ENCODE data around the gene SMIM11.
"Not testable (repeated sequence)": the region's sequence is repeated elsewhere in the genome, so short reads cannot be mapped to it uniquely, and the experiment has no call there.

The SMIM11 gene

DNA sequence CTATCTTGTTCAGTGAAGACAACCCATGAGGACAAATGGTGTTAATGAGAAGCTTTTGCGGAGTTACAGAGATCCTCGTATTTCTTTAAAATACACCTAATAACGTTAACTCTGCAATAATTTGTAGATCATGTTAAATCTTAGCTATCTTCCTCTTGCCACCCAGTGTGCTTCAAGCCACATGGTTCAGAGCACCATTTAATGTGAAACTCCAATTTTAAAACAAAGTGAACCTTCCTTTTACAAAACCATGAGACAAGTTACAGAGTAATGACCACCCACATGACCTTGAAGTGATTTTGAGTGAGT lies 13.2 kb upstream of the SMIM11 start:
- no peak for DNase-seq (ENCODE audit: low read depth in 1 of 2, low spot score in 1 of 2)
- in situ Hi-C loops (cut with HindIII; ENCODE audit: low pct_unique_long_range_greater_than_20kb, low sequenced_read_pairs): no loop called here
- no peak for TF ChIP-seq JUND (IDR thresholded peaks at IDR 0.05; ENCODE audit: low read depth)

DNA sequence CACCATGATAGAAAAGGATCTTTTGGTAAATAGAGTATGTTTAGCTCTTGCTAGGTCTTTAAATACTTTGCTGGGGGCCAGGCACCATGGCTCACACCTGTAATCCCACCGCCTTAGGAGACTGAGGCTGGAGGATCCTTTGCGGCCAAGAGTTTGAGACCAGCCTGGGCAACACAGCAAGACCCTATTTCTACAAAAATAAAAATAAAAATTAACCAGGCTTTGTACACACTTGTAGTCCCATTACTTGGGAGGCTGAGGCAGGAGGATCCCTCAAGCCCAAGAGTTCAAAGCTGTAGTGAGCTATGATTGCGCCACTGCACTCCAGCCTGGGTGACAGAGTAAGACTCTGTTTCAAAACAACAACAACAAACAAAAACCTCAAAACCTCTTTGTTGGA lies 12.6 kb upstream of the SMIM11 start:
- TF ChIP-seq JUND (IDR thresholded peaks at IDR 0.05; ENCODE audit: low read depth): no peak
- no peak for DNase-seq (ENCODE audit: low read depth in 1 of 2, low spot score in 1 of 2)
- in situ Hi-C loops (cut with HindIII; ENCODE audit: low pct_unique_long_range_greater_than_20kb, low sequenced_read_pairs): no loop called here

DNA sequence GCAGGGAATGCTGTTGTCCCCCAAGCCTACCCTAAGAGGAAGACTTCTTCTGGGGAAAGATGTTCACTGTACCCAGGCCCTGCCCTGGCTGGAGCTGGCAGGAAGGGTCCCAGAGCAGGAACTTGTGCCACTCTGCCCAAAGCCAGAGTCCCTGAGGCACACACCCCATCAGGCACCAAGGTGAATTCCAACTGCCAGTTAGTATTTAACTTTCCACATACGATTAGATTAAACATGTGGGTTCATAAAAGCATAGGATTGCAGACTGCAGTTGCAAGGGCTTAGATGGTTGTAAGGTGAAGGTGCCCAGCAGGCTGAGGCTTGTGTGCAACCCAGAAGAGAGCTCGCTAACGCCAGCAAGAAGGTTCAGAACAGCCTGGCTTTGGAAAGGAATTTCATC lies 11.6 kb upstream of the SMIM11 start, which contains the start of gene KCNE2:
KCNE2 (plus strand) TSS at position 274 of the 400 bp plus-strand sequence. CDS start 6,473 bp downstream, outside the sequence.
- DNase-seq (ENCODE audit: low read depth in 1 of 2, low spot score in 1 of 2): peak in 1 of 2 experiments; percentile 27
- no peak for TF ChIP-seq JUND (IDR thresholded peaks at IDR 0.05; ENCODE audit: low read depth)
- in situ Hi-C loops (cut with HindIII; ENCODE audit: low pct_unique_long_range_greater_than_20kb, low sequenced_read_pairs): no loop called here

DNA sequence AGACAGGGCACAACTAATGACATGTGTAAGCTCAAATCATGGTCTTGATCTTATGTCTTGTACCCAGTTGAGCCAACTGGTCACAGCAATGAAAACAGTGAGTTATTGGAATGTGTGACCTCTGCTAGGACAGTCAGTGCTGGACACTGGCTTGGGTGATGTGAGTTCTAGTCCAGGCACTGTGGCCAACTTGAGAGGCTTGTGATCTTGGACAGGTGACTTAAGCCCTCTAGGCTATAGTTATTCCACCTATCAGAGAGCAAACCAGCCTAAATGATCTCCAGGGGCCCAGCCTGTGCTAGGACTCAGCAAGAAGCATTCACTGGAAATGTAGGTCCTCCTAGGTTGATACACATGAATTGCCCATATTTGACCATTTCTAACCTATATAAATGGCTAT lies 10.4 kb upstream of the SMIM11 start:
- in situ Hi-C loops (cut with HindIII; ENCODE audit: low pct_unique_long_range_greater_than_20kb, low sequenced_read_pairs): no loop called here
- TF ChIP-seq JUND (IDR thresholded peaks at IDR 0.05; ENCODE audit: low read depth): no peak
- peak in 1 of 2 experiments; percentile 13 for DNase-seq (ENCODE audit: low read depth in 1 of 2, low spot score in 1 of 2)

DNA sequence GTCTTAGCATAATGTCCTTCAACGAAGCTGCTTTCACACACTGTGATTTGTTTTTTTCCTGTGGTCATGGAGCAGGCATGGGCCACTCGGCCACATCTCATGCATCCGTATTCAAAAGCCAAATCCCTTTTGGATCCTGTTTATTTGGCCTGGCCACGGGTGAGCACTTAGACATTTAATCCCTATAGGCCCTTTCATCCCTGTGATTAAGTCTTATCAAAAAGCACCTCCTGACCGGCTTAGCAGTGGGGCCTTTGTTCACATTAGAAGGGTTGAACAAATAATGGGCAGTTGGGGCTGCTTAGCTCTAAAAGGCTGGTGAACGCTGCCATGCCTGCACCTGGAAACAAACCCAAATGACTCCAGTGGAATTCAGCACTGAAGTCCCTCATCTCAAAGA lies 9.5 kb upstream of the SMIM11 start:
- in situ Hi-C loops (cut with HindIII; ENCODE audit: low pct_unique_long_range_greater_than_20kb, low sequenced_read_pairs): no loop called here
- no peak for TF ChIP-seq JUND (IDR thresholded peaks at IDR 0.05; ENCODE audit: low read depth)
- DNase-seq (ENCODE audit: low read depth in 1 of 2, low spot score in 1 of 2): no peak

DNA sequence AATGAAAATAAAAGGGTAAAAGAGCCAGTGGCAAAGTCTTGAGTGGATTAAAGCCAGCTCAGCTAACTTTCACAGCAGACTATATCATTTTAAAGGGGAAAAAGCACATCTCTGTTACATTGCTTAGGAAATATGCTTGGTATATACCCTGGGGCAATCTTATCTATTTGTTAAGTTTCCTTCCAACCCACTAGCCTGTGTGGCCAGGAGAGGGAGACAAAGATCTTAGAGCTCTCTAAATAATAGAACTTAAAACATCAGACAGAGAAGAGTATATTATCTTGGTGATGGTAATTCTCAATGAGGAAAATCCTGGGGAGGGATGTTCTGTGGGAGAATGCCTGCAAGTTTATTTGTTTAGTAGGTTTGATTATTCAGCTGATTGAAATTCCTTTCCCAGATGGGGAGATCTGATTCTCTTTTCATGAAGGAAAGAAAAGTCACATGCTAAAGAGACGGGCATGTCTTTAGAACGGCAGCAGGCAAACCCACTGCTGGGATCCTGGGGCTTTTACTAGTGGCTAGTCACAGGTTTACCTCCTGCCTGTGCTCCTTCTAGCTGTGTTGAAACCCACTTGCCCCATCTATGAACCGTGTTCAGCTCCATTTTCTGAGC lies 7.9 kb upstream of the SMIM11 start:
- DNase-seq (ENCODE audit: low read depth in 1 of 2, low spot score in 1 of 2): peak in 1 of 2 experiments; percentile 95
- no peak for TF ChIP-seq JUND (IDR thresholded peaks at IDR 0.05; ENCODE audit: low read depth)
- in situ Hi-C loops (cut with HindIII; ENCODE audit: low pct_unique_long_range_greater_than_20kb, low sequenced_read_pairs): no loop called here

DNA sequence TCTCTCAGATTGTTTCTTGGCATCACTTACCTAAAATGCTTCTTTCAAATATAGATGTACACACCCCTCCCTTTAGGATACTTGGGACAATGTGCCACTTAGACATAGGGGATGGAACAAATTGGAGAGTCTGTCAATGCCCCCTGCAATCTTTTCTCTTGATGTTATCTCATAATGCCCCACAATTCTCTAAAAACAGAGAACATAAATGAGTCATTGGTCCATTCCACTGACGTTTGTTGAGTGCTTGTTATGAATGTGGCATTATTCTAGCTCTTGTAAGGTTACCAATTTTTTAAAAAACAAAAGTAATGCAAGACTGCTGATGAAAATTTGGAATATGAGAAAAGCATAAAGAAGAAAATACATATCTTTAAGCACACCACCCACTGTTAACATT lies 5.6 kb upstream of the SMIM11 start:
- in situ Hi-C loops (cut with HindIII; ENCODE audit: low pct_unique_long_range_greater_than_20kb, low sequenced_read_pairs): no loop called here
- no peak for DNase-seq (ENCODE audit: low read depth in 1 of 2, low spot score in 1 of 2)
- TF ChIP-seq JUND (IDR thresholded peaks at IDR 0.05; ENCODE audit: low read depth): no peak

DNA sequence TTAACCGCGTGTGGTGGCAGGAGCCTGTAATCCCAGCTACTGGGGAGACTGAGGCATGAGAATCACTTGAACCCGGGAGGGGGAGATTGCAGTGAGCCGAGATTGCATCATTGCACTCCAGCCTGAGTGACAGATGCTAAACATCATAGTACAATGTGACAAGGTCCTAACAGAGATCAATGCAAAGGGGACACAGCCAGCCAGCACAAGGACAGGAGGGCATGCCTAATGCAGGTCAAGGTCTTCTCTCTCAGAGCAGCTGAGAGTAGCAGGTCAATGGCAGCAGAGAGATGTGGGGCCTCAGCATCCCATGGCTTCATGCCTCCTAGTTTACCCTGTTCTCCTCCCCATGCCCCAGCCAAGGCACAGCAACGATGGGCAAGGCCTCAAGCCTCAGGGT lies 3.0 kb upstream of the SMIM11 start:
- in situ Hi-C loops (cut with HindIII; ENCODE audit: low pct_unique_long_range_greater_than_20kb, low sequenced_read_pairs): no loop called here
- no peak for TF ChIP-seq JUND (IDR thresholded peaks at IDR 0.05; ENCODE audit: low read depth)

DNA sequence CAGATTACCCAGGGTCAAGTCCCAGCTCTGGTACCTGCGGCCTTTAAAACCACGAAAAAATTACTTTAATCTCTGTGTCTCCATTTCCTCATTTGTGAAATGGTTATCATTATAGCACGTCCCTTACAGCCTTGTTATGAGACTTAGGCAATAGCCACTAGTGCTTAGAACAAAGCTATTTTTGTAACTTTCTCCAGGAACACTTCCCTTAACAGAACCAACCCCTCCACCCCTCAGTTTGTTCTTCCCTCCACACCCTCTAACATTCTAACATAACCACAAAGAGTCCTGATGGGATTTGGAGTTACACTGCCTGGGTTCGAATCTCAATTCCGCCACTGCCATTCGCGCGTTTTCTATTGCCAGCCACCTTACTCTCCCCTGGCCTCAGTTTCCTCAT lies 845 bp upstream of the SMIM11 start:
- in situ Hi-C loops (cut with HindIII; ENCODE audit: low pct_unique_long_range_greater_than_20kb, low sequenced_read_pairs); DNase-seq (ENCODE audit: low read depth in 1 of 2, low spot score in 1 of 2): not testable (repeated sequence)

More for the DNA sequence above, 3.0 kb upstream of the SMIM11 start:
- no peak for DNase-seq (ENCODE audit: low read depth in 1 of 2, low spot score in 1 of 2)

DNA sequence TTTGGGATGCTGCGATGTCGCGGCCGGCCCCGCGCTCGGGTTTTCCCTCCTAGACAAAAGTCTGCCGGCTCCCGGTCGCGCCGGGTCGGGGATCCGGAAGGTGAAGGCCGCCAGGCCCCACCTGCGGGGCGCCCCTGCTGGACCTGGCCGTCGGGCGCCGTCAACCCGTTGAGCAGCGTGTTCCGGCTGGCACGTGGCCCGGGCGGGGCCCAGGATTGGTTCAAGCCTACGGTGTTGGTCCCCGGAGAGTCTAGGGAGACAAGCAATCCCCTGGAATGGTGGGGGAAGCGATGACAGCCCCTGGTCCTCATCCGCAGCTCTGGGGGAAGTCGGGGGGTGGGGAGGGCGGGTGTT lies 289 bp downstream of the SMIM11 start:
- DNase-seq (ENCODE audit: low read depth in 1 of 2, low spot score in 1 of 2); in situ Hi-C loops (cut with HindIII; ENCODE audit: low pct_unique_long_range_greater_than_20kb, low sequenced_read_pairs): not testable (repeated sequence)

DNA sequence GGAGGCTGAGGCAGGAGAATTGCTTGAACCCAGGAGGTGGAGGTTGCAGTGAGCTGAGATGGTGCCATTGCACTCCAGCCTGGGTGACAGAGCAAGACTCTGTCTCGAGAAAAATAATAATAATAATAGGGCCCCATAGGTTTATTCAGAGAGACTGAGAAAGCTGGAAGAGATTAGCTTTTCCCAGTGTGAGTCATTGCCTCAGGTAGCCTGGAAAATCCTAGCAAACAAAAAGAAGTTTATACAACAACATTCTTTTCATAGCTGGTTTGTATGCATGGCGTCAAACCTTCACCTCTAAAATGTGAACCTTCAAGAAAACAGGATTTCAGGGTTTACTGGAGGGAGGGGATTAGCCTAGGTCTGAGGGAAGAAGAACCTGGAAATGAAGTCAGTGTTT lies 7.8 kb downstream of the SMIM11 start:
- in situ Hi-C loops (cut with HindIII; ENCODE audit: low pct_unique_long_range_greater_than_20kb, low sequenced_read_pairs); DNase-seq (ENCODE audit: low read depth in 1 of 2, low spot score in 1 of 2): not testable (repeated sequence)

DNA sequence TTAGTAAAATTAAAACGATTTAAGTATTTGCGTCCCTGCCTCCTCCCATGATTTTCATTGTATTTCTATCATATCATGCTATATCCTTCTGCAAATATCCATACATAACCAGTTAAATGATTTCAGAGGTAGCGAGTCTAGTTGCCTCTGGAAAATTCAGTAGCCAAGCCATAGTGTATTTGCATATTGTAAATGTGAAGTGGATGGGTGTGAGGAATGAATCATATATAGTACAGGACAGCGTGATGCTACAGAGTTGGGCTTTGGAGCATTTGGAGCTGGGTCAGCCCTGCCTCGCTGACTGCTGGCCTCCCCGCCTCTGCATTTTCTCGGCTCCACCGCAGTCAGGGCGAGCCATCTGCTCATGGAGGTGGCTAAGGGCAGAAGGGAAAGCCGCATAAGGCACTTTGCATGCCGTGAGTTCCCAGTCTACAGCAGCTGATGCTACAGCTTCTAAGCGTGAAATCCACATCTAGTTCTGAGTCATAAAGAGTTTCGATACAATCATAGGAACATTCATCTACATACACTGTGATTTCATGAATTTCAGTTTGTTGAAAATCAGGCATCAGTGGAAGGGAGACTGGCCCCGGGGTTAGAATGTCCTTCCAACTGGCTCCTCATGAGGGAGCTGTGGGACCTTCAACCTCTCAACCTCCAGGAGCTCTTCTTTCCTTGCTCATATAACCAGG lies 8.6 kb downstream of the SMIM11 start:
- not testable (repeated sequence) for DNase-seq (ENCODE audit: low read depth in 1 of 2, low spot score in 1 of 2)

DNA sequence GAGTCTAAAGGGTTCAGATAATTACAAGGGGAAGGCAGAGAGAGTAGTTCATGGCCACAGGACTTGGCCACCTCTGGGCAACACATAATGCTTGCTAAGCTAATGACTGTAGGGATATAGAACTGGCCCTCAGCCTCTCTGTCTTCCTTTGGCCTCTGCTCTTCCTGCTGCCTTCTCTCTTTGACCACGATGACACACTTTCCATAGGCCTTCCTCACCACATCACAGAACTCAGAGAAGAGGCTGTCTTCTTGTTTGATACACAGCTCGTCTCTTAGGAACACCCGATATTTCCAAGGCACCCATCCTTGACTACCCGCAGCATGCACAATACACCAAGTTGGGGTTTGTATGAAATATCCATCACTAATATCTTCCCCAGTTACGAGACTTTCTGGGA lies 25.2 kb downstream of the SMIM11 start:
- in situ Hi-C loops (cut with HindIII; ENCODE audit: low pct_unique_long_range_greater_than_20kb, low sequenced_read_pairs); DNase-seq (ENCODE audit: low read depth in 1 of 2, low spot score in 1 of 2): not testable (repeated sequence)

More for the DNA sequence above, 8.6 kb downstream of the SMIM11 start:
- in situ Hi-C loops (cut with HindIII; ENCODE audit: low pct_unique_long_range_greater_than_20kb, low sequenced_read_pairs): not testable (repeated sequence)

DNA sequence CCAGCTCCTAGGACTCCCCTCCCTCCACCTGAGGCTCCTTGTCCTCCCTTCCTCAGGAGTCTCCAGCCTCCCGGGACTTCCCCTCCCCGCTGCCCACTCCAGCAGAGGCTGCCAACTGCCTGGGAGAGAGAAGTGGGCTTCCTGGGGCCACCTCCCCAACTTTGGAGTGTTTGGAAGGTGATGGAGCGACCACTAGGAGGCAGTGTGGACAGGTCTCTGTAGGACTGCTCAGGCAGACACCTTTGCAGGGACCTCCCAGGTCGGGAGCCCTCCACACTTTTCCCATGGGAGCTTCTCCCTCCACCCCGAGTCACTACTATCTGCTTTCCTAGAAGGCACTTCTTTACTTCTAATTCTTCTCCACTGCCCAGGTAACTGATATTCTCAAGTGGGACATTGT lies 29.4 kb downstream of the SMIM11 start:
- in situ Hi-C loops (cut with HindIII; ENCODE audit: low pct_unique_long_range_greater_than_20kb, low sequenced_read_pairs); DNase-seq (ENCODE audit: low read depth in 1 of 2, low spot score in 1 of 2): not testable (repeated sequence)

DNA sequence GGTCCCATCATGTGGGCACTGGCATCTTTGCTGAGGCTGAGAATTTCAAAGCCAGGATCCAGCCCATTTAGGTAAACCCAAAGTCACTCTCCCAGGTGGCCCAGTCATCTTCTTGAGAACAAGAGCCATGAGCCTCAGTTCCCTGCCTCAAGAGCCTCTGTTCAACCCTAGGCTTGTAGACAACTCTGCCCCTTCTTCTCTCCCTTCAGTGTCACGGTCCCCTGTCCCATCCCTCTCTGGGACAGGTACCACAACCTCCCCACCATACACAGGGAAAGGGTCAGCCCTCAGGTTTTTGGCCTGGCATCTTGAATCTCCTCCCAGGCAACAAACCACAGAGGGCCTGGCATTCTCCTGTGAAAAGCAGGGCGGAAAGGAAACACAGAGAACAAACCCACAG lies 30.4 kb downstream of the SMIM11 start:
- in situ Hi-C loops (cut with HindIII; ENCODE audit: low pct_unique_long_range_greater_than_20kb, low sequenced_read_pairs); DNase-seq (ENCODE audit: low read depth in 1 of 2, low spot score in 1 of 2): not testable (repeated sequence)

DNA sequence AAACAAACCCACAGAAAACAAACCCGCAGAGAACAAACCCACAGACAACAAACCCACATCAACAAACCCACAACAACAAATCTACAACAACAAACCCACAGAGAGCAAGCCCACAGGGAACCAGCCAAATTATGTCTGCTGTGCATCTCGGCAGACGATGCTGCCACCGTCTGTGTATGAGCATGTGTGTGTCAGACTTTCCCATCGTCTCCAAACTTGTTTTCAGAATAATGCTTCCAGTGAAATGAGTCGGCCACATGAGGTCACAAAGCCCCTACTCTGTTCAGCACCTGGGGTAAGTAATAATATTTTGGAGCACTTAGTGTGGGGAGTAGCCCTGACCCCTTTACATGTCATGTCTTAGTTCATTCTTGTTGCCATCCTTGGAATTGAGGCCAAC lies 30.8 kb downstream of the SMIM11 start:
- in situ Hi-C loops (cut with HindIII; ENCODE audit: low pct_unique_long_range_greater_than_20kb, low sequenced_read_pairs); DNase-seq (ENCODE audit: low read depth in 1 of 2, low spot score in 1 of 2): not testable (repeated sequence)

DNA sequence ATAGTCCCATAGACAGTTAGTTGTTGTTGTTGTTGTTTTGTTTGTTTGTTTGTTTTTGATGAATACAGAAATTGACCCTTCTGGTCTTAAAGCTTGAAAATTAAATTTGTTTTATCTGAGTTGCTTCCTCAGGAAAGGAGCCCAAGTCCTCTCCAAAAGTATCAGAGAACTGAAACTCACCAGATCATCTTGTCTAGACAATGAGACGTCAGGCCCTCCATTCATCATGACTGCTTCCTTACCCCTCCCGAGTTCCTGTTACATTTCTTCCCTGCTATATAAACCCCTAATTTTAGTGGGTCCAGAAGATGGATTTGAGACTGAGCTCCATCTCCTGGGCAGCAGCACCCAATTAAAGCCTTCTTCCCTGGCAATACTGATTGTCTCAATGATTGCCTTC lies 31.4 kb downstream of the SMIM11 start:
- DNase-seq (ENCODE audit: low read depth in 1 of 2, low spot score in 1 of 2); in situ Hi-C loops (cut with HindIII; ENCODE audit: low pct_unique_long_range_greater_than_20kb, low sequenced_read_pairs): not testable (repeated sequence)

DNA sequence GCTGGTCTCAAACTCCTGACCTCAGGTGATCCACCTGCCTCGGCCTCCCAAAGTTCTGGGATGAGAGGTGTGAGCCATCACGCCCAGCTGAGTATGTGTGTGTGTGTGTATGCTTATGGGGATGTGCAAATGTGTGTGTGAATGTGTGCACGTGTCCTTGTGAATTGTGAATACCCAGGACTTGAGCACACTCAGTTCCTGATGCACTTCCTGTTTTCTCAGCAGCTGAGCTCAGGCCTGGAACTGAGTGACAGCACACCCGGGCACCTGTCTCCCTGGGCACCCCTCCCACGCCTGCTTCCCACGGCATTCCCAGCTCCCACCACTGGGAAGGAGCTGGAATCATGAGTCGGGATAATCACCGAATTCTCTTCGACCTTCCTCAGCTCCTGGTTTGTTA lies 32.0 kb downstream of the SMIM11 start:
- DNase-seq (ENCODE audit: low read depth in 1 of 2, low spot score in 1 of 2); in situ Hi-C loops (cut with HindIII; ENCODE audit: low pct_unique_long_range_greater_than_20kb, low sequenced_read_pairs): not testable (repeated sequence)
